NCI-H2107 (cell line): ENCODE data around the gene IGSF6.
"Not testable (repeated sequence)": the region's sequence is repeated elsewhere in the genome, so short reads cannot be mapped to it uniquely, and the experiment has no call there.

Experiments used
- DNase-seq: peaks from one replicate; lab custom pipeline; 2025; lab: John Stamatoyannopoulos, UW

IGSF6 gene

GRCh38 chr16:21652453-21652852 is at the start of gene IGSF6:
TSS of gene IGSF6 (minus strand) at chr16:21652608. CDS start at chr16:21652598, 10 bp downstream.
- no peak for DNase-seq

- no peak for DNase-seq
These were observed 48.9 kb upstream of the IGSF6 start for GRCh38 chr16:21701271-21701670.

GRCh38 chr16:21698169-21699032 is 46.0 kb upstream of the IGSF6 start:
- no peak for DNase-seq

GRCh38 chr16:21697032-21697431 is 44.6 kb upstream of the IGSF6 start:
- DNase-seq = no peak

GRCh38 chr16:21694609-21695008 is 42.2 kb upstream of the IGSF6 start:
- no peak for DNase-seq

GRCh38 chr16:21690967-21691366 is 38.6 kb upstream of the IGSF6 start:
- not testable (repeated sequence) for DNase-seq

- no peak for DNase-seq
These were observed 36.7 kb upstream of the IGSF6 start for GRCh38 chr16:21689107-21689506.

- DNase-seq = no peak
These were observed 32.6 kb upstream of the IGSF6 start for GRCh38 chr16:21685034-21685455.

- no peak for DNase-seq
These were observed 31.8 kb upstream of the IGSF6 start for GRCh38 chr16:21684199-21684598.

- no peak for DNase-seq
These were observed 30.8 kb upstream of the IGSF6 start for GRCh38 chr16:21683184-21683583.

GRCh38 chr16:21680714-21681113 is 28.3 kb upstream of the IGSF6 start:
- not testable (repeated sequence) for DNase-seq

- not testable (repeated sequence) for DNase-seq
These were observed 22.0 kb upstream of the IGSF6 start for GRCh38 chr16:21674456-21674855.

- DNase-seq = no peak
These were observed 21.1 kb upstream of the IGSF6 start for GRCh38 chr16:21673469-21673868.

GRCh38 chr16:21667575-21667974 is 15.2 kb upstream of the IGSF6 start:
- DNase-seq = no peak

GRCh38 chr16:21666772-21667171 is 14.4 kb upstream of the IGSF6 start:
- DNase-seq = no peak

- no peak for DNase-seq
These were observed 12.5 kb upstream of the IGSF6 start for GRCh38 chr16:21664801-21665492.

- no peak for DNase-seq
These were observed 11.7 kb upstream of the IGSF6 start, which contains the start of gene OTOA for GRCh38 chr16:21663889-21664647. TSS of gene OTOA (plus strand) at chr16:21663968. CDS start at chr16:21678515, 14,547 bp downstream.

GRCh38 chr16:21659124-21659523 is 6.7 kb upstream of the IGSF6 start:
- no peak for DNase-seq

GRCh38 chr16:21656795-21657768 is 4.7 kb upstream of the IGSF6 start:
- no peak for DNase-seq

GRCh38 chr16:21654881-21655280 is 2.5 kb upstream of the IGSF6 start:
- no peak for DNase-seq

GRCh38 chr16:21654466-21654865 is 2.1 kb upstream of the IGSF6 start:
- no peak for DNase-seq
